Mucosa of descending colon (tissue), 3 donors: ENCODE measurements around the gene FREM1. TPM values are rescaled to one million over a fixed set of nuclear protein-coding genes. Genes with fewer than 3 reads are reported as not detected.
"Not testable (repeated sequence)": the region's sequence is repeated elsewhere in the genome, so short reads cannot be mapped to it uniquely, and the experiment has no call there.

Source experiments
- ATAC-seq: fragments of 200-7000 bp; cut with Tn5 transposase; one replicate; pipeline ENCODE4 v1.9.1; 2020; ENCODE audit warnings: mild to moderate bottlenecking, moderate library complexity
- DNase-seq, 3 donors: peaks; one replicate each; pipeline ENCODE4 v3.0.0-alpha.2; 2020
- H3K36me3 ChIP-seq: fragments of 200-600 bp; one replicate; pipeline ENCODE4 v1.8.0; 2021; ENCODE audit warnings: low read depth, mild to moderate bottlenecking
- H3K4me1 ChIP-seq: fragments of 200-600 bp; one replicate; pipeline ENCODE4 v1.8.0; 2021; ENCODE audit warnings: low read depth, mild to moderate bottlenecking
- H3K4me3 ChIP-seq: fragments of 200-600 bp; one replicate; pipeline ENCODE4 v1.8.0; 2021; ENCODE audit warnings: mild to moderate bottlenecking
- H3K9me3 ChIP-seq: fragments of 200-600 bp; one replicate; pipeline ENCODE4 v1.8.0; 2021; ENCODE audit warnings: mild to moderate bottlenecking
- intact Hi-C, 2 donors: fragments of 100-400 bp; cut with DNase I in 1 of 2; cut with micrococcal nuclease in 1 of 2; formaldehyde crosslinking; loops; one replicate each; pipeline versions ENCODE4 v1.11.0 to v1.11.1; 2022; cut with DNase I, micrococcal nuclease
- total RNA-seq, 3 donors: library from RNA; stranded (reverse); fragmentation: NEBNext Ultra II Directional in 2 of 3; extraction: Animal tissue kit (Norgen Biotek cat#: 25700) in 2 of 3; gene quantifications; one replicate each; pipeline versions ENCODE4 v1.2.1 to v1.2.4, GENCODE V29; 2021 to 2023
- TF ChIP-seq, protein P1 (sequence below): fragments of 200-600 bp; IDR thresholded peaks from one replicate; pipeline ENCODE4 v1.8.0; 2022; ENCODE audit warnings: antibody characterized with exemption, mild to moderate bottlenecking
- donor health status: DM: no; HTN: no; CAD: no; lungs with moderate emphysema.
- donor health status: DM: no; HTN: no; CAD: no.
- donor health status: DM: no; HTN: yes; CAD: no.

The FREM1 gene
- total RNA-seq, 3 donors from 2014 or later, result 1.4 to 21.2 (median 1.4) TPM

DNA sequence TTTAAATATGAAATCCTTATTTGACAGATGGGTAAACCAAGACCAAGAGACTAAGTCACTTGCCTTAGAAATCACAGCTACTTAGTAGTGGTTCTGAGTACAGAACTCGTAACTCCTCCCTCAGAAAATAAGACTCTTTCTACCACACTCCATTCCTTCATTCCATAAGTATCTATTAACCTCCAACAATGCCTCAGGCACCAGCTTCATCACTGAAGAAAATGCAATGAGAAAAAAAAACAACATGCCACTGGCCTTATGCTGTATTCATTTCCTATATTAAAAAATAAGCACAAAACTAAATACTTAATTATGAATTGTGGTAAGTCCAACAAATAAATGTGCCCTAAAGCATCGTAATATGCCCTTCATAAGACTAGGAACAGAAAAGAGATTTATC, 13.5 kb upstream of the FREM1 start:
- intact Hi-C loops, result no loop called here
- no peak for ATAC-seq
- no peaks in the 10 kb centered on the region for H3K4me1 ChIP-seq
- no peaks in the 10 kb centered on the region for H3K9me3 ChIP-seq
- TF ChIP-seq, protein P1, sequence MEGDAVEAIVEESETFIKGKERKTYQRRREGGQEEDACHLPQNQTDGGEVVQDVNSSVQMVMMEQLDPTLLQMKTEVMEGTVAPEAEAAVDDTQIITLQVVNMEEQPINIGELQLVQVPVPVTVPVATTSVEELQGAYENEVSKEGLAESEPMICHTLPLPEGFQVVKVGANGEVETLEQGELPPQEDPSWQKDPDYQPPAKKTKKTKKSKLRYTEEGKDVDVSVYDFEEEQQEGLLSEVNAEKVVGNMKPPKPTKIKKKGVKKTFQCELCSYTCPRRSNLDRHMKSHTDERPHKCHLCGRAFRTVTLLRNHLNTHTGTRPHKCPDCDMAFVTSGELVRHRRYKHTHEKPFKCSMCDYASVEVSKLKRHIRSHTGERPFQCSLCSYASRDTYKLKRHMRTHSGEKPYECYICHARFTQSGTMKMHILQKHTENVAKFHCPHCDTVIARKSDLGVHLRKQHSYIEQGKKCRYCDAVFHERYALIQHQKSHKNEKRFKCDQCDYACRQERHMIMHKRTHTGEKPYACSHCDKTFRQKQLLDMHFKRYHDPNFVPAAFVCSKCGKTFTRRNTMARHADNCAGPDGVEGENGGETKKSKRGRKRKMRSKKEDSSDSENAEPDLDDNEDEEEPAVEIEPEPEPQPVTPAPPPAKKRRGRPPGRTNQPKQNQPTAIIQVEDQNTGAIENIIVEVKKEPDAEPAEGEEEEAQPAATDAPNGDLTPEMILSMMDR, result no peak
- H3K36me3 ChIP-seq, result no peaks in the 10 kb centered on the region
- DNase-seq, result no peak
- no peak overlapping the region for H3K4me3 ChIP-seq

GRCh38 chr9:14920805-14921204, 10.6 kb upstream of the FREM1 start:
- DNase-seq, result peak in 1 of 3 donors; percentile 7
- H3K36me3 ChIP-seq, H3K9me3 ChIP-seq, ATAC-seq, H3K4me3 ChIP-seq, intact Hi-C loops, H3K4me1 ChIP-seq: not testable (repeated sequence)

GRCh38 chr9:14913366-14913765, 3.1 kb upstream of the FREM1 start:
- intact Hi-C loops, result no loop called here
- Histone ChIP-seq H3K36me3 (no peaks in the 10 kb centered on the region), H3K9me3 (no peaks in the 10 kb centered on the region), H3K4me3 (no peak overlapping the region), H3K4me1 (peaks cover 1% of the 10 kb centered on the region)
- TF ChIP-seq, protein P1, result no peak
- DNase-seq (no peak), ATAC-seq (no peak)

DNA sequence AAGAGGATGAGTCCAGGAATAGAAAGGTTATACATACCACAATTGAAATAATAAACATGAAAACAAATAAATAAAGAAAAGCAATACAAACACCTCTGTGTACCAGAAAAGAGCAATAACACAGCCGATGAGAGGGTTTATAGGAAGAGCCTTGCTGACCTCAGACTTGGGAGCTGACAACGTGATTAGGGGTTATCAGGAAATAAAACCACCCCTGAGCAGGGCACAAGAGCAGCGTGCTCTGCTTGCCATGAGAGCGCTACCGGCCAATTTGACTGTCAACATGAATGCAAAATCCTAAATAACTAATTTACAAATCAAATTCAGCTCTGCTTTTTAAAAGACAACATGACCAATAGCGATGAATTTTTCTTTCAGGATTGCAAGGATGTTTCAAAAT, 2.6 kb upstream of the FREM1 start:
- TF ChIP-seq, protein P1, result no peak
- H3K4me1 ChIP-seq, result peaks cover 6% of the 10 kb centered on the region
- intact Hi-C loops, result no loop called here
- H3K9me3 ChIP-seq, result no peaks in the 10 kb centered on the region
- no peaks in the 10 kb centered on the region for H3K36me3 ChIP-seq
- peak; percentile 58 for ATAC-seq
- no peak for DNase-seq
- no peak overlapping the region for H3K4me3 ChIP-seq

DNA sequence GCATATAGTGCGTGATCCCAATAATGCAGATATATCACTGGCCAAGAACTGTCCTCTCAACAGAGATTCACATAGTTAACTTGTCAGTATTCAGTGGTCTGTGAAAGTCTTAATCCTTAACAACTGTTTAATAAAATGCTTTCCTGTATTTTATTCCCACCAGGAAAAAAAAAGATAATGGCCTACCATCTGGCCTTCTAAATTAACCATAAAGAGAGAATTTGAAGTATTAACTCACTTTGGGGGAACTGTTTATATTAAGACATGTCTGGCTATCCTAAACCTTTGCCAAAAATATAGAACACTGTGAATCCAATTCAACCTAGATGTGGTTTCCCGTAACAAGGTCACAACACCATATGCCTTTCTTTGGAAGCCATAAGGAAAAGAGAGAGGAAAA, 818 bp upstream of the FREM1 start:
- Histone ChIP-seq H3K4me3 (no peak overlapping the region), H3K4me1 (peaks cover 7% of the 10 kb centered on the region), H3K36me3 (no peaks in the 10 kb centered on the region), H3K9me3 (no peaks in the 10 kb centered on the region)
- DNase-seq (no peak), ATAC-seq (no peak)
- TF ChIP-seq, protein P1, result no peak
- intact Hi-C loops, result no loop called here

GRCh38 chr9:14909601-14909960, 647 bp downstream of the FREM1 start:
- DNase-seq (no peak), ATAC-seq (no peak)
- H3K9me3 ChIP-seq, result no peaks in the 10 kb centered on the region
- intact Hi-C loops, result no loop called here
- H3K36me3 ChIP-seq, result no peaks in the 10 kb centered on the region
- H3K4me1 ChIP-seq, result peaks cover 7% of the 10 kb centered on the region
- no peak overlapping the region for H3K4me3 ChIP-seq
- TF ChIP-seq, protein P1, result no peak
